Fibroblast of lung (primary cell): ENCODE measurements around the gene SERINC5. TPM values are rescaled to one million over a fixed set of nuclear protein-coding genes. Genes with fewer than 3 reads are reported as not detected.

ENCODE experiments used
- DNase-seq, 2 donors: peaks; one replicate each; pipeline versions ENCODE4 v3.0.0 to v3.0.0-alpha.2; 2010; ENCODE audit warnings: low read depth in 2 of 2
- H2AFZ ChIP-seq: 2 replicates; pipeline ENCODE4 v1.5.1; 2012; ENCODE audit warnings: low read length, control low read depth, inconsistent platforms
- H3K27ac ChIP-seq: 2 replicates; pipeline ENCODE4 v1.5.1; 2011; ENCODE audit warnings: low read length, control low read depth; ENCODE audit not compliant: insufficient read depth
- H3K27me3 ChIP-seq: 2 replicates; pipeline ENCODE4 v1.5.1; 2011; ENCODE audit warnings: mild to moderate bottlenecking, low read length; ENCODE audit not compliant: control insufficient read depth, insufficient read depth
- H3K36me3 ChIP-seq: 2 replicates; pipeline ENCODE4 v1.5.1; 2011; ENCODE audit warnings: low read length; ENCODE audit not compliant: control insufficient read depth, insufficient read depth
- H3K4me1 ChIP-seq: 2 replicates; pipeline ENCODE4 v1.5.1; 2011; ENCODE audit warnings: low read length; ENCODE audit not compliant: control insufficient read depth, insufficient read depth; ENCODE audit errors: extremely low read depth
- H3K4me2 ChIP-seq: 2 replicates; pipeline ENCODE4 v1.5.1; 2011; ENCODE audit warnings: low read length, control low read depth; ENCODE audit not compliant: insufficient read depth; ENCODE audit errors: extremely low read depth
- H3K4me3 ChIP-seq, 4 experiments: fragments of 200-600 bp in 1 of 4; sonication (generic) in 1 of 4; replicated peaks in 1 of 4; 2 replicates each; pipeline ENCODE4 v1.5.1; 2011 to 2016; ENCODE audit warnings: low read length in 4 of 4, low read depth in 3 of 4, mild to moderate bottlenecking in 3 of 4, control low read depth in 2 of 4, inconsistent platforms in 1 of 4, mixed read lengths in 1 of 4; ENCODE audit not compliant: insufficient read depth in 1 of 4; ENCODE audit errors: control extremely low read depth in 1 of 4
- H3K79me2 ChIP-seq: 2 replicates; pipeline ENCODE4 v1.5.1; 2012; ENCODE audit warnings: mild to moderate bottlenecking, low read length, inconsistent platforms; ENCODE audit not compliant: control insufficient read depth, insufficient read depth
- H3K9ac ChIP-seq: 2 replicates; pipeline ENCODE4 v1.5.1; 2011; ENCODE audit warnings: mild to moderate bottlenecking, low read length, control low read depth; ENCODE audit not compliant: insufficient read depth
- H3K9me3 ChIP-seq: 2 replicates; pipeline ENCODE4 v1.5.1; 2012; ENCODE audit warnings: low read depth, low read length; ENCODE audit not compliant: control insufficient read depth, insufficient read depth
- H4K20me1 ChIP-seq: 2 replicates; pipeline ENCODE4 v1.5.1; 2011; ENCODE audit warnings: low read length; ENCODE audit not compliant: control insufficient read depth, insufficient read depth; ENCODE audit errors: extremely low read depth
- EZH2 ChIP-seq: IDR thresholded peaks from 2 replicates; pipeline ENCODE4 v1.5.1; 2012; ENCODE audit warnings: low read length, control low read depth, mild to moderate bottlenecking; ENCODE audit errors: missing control alignments
- polyA plus RNA-seq, 2 donors: library from polyadenylated mRNA; depleted of rRNA in 1 of 2; stranded (reverse) in 1 of 2; unstranded in 1 of 2; fragments of >200 nt; gene quantifications; 2 replicates each; pipeline ENCODE4 v1.2.1, GENCODE V29; 2011 to 2012; ENCODE audit warnings: missing spikeins in 1 of 2
- total RNA-seq: library from RNA; depleted of rRNA; stranded (reverse); fragments of >200 nt; gene quantifications from 2 replicates; pipeline ENCODE4 v1.2.1, GENCODE V29; 2014
- TF ChIP-seq, protein P1 (sequence below), 2 donors: IDR thresholded peaks in 1 of 2; conservative IDR thresholded peaks in 1 of 2; 1 replicate in 1 of 2; 2 replicates in 1 of 2; pipeline ENCODE4 v1.5.1; 2011 to 2012; ENCODE audit warnings: low read length in 2 of 2, control low read depth in 1 of 2, inconsistent platforms in 1 of 2, low read depth in 1 of 2, mild to moderate bottlenecking in 1 of 2

SERINC5 gene
- total and polyA plus RNA-seq, 2 donors (not counting 1 experiment from before 2014, with no cell fraction given): 9.5 to 10.9 TPM

DNA sequence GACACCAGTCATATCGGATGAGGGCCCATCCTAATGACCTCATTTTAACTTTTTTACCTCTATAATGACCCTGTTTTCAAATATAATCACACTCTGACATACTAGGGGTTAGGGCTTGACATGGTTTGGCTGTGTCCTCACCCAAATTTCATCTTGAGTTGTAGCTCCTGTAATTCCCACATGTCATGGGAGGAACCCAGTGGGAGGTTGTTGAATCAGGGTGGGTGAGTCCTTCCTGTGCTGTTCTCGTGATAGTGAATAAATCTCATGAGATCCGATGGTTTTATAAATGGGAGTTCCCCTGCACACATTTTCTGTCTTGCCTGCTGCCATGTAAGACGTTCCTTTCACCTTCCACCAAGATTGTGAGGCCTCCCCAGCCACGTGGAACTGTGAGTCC, 148.9 kb downstream of the SERINC5 start:
- Histone ChIP-seq H4K20me1 (no peaks in the 10 kb centered on the region), H2AFZ (no peak overlapping the region), H3K4me3 (no peak overlapping the region), H3K36me3 (no peaks in the 10 kb centered on the region), H3K79me2 (no peaks in the 10 kb centered on the region), H3K4me1 (no peaks in the 10 kb centered on the region), H3K9ac (no peak overlapping the region), H3K4me2 (no peak overlapping the region), H3K27ac (no peak overlapping the region), H3K27me3 (peaks cover 2% of the 10 kb centered on the region), H3K9me3 (no peaks in the 10 kb centered on the region)
- TF ChIP-seq EZH2: no peak
- TF ChIP-seq, protein P1, sequence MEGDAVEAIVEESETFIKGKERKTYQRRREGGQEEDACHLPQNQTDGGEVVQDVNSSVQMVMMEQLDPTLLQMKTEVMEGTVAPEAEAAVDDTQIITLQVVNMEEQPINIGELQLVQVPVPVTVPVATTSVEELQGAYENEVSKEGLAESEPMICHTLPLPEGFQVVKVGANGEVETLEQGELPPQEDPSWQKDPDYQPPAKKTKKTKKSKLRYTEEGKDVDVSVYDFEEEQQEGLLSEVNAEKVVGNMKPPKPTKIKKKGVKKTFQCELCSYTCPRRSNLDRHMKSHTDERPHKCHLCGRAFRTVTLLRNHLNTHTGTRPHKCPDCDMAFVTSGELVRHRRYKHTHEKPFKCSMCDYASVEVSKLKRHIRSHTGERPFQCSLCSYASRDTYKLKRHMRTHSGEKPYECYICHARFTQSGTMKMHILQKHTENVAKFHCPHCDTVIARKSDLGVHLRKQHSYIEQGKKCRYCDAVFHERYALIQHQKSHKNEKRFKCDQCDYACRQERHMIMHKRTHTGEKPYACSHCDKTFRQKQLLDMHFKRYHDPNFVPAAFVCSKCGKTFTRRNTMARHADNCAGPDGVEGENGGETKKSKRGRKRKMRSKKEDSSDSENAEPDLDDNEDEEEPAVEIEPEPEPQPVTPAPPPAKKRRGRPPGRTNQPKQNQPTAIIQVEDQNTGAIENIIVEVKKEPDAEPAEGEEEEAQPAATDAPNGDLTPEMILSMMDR (conservative IDR thresholded peaks at IDR 0.05 in 1 of 2, IDR thresholded peaks at IDR 0.05 in 1 of 2; ENCODE audit: low read depth in 1 of 2, low read length in 2 of 2): no peak
- no peak for DNase-seq

DNA sequence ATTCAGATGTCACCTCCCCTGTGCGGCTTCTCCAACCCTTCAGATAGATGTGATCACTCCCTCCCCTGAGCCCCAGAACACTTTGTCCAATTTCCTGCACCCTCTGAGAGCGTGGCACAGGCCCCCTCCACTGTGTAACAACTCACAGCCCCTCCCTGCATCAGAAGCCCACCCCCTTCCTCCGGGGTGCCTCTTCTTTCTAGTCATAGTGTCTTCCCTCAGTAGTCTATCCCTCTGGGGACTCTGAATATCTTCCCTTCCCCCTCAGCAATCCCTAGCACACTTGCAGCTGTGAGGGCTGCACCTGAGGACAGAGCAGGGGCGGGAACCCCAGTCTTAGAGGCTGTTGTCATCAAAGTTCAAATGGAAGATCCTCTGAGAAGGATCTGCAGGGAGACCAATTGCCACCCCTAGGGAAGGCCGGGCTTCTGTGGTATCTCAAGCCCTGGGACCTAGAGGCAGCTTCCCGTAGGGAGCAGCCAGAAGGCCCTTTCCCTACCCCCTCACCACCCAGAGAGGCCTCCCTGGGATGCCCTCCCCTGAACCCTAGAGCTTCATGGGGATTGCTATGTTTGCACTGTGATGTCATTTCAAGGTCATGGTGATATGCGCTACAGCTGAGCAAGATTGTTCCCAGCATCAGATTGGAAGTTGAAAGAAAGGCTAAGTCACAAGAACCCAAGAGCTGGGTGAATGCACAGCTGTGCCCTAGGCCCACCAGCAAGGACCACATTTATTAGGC, 150.0 kb downstream of the SERINC5 start:
- Histone ChIP-seq H3K9ac (no peak overlapping the region), H3K27ac (no peak overlapping the region), H2AFZ (no peak overlapping the region), H3K36me3 (no peaks in the 10 kb centered on the region), H3K9me3 (no peaks in the 10 kb centered on the region), H4K20me1 (no peaks in the 10 kb centered on the region), H3K27me3 (peaks cover 2% of the 10 kb centered on the region), H3K4me2 (no peak overlapping the region), H3K79me2 (no peaks in the 10 kb centered on the region), H3K4me1 (no peaks in the 10 kb centered on the region), H3K4me3 (no peak overlapping the region)
- no peak for TF ChIP-seq EZH2
- TF ChIP-seq, protein P1 (conservative IDR thresholded peaks at IDR 0.05 in 1 of 2, IDR thresholded peaks at IDR 0.05 in 1 of 2; ENCODE audit: low read depth in 1 of 2, low read length in 2 of 2): no peak
- DNase-seq: no peak

DNA sequence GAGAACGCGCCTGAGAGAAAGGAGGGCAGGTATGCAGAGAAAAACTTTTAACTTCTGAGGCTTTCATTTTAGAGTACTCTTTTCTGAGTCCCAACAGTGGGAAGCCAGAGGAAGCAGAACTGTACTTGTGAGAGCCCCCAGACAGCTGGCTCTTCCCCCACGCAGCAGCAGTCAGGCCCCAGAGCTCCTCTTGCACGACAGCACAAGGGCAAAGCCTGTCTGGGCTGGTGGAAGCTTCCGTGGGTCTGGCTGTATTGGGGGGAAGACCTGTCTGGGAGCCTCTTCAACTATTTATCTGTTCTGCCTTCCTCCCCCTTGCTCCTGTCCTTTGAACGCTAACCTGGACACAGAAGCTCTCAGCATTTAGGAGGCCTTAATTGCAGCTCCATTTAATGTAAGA, 152.5 kb downstream of the SERINC5 start:
- Histone ChIP-seq H4K20me1 (no peaks in the 10 kb centered on the region), H3K4me3 (no peak overlapping the region), H3K4me1 (no peaks in the 10 kb centered on the region), H3K36me3 (no peaks in the 10 kb centered on the region), H3K4me2 (no peak overlapping the region), H3K27ac (no peak overlapping the region), H3K9ac (no peak overlapping the region), H3K9me3 (no peaks in the 10 kb centered on the region), H3K79me2 (no peaks in the 10 kb centered on the region), H3K27me3 (peaks cover 2% of the 10 kb centered on the region), H2AFZ (no peak overlapping the region)
- DNase-seq: no peak
- no peak for TF ChIP-seq EZH2
- TF ChIP-seq, protein P1 (conservative IDR thresholded peaks at IDR 0.05 in 1 of 2, IDR thresholded peaks at IDR 0.05 in 1 of 2; ENCODE audit: low read depth in 1 of 2, low read length in 2 of 2): no peak
